ENCODE data around the gene IQSEC1.

Gene IQSEC1

DNA sequence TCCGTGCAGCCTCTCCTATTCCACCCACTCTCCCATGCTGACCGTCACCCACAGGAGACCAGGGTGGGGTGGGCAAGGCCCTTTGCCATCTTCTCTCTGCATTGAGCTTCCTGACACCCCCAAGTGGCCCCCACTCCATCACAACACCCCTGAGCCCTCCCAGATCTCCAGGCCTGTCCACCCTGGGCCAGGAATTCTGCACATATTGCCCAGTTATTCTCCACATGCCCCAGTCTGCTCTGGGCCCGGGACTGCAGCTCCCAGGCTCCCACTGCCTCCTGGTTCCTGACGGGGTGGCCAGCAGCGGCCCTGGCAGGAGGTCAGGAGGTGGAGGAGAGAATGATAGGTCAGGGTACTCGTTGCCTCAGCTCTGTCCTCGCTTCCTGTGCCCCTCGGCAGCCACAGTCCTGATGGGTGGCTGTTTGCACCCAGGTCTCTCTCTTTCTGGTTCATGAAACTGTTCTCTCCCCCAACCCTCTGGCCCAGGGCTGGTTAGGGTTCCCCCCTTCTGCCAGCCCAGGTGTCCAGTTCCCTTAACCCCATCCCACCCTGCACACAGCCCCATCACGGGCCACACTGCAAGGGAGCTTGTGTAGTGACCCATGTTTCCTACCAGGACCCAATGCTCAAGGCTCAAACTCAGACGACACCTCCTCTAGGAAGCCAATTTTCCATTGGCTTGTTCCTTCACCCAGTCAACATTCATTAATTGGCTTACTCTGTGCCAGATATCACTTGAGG lies 47.3 kb downstream of the IQSEC1 start:
- no peak for DNase-seq

GRCh38 chr3:13025090-13025489 lies 48.1 kb downstream of the IQSEC1 start:
- DNase-seq: no peak

- no peak for DNase-seq
These were observed 48.5 kb downstream of the IQSEC1 start for GRCh38 chr3:13024765-13025065.

DNA sequence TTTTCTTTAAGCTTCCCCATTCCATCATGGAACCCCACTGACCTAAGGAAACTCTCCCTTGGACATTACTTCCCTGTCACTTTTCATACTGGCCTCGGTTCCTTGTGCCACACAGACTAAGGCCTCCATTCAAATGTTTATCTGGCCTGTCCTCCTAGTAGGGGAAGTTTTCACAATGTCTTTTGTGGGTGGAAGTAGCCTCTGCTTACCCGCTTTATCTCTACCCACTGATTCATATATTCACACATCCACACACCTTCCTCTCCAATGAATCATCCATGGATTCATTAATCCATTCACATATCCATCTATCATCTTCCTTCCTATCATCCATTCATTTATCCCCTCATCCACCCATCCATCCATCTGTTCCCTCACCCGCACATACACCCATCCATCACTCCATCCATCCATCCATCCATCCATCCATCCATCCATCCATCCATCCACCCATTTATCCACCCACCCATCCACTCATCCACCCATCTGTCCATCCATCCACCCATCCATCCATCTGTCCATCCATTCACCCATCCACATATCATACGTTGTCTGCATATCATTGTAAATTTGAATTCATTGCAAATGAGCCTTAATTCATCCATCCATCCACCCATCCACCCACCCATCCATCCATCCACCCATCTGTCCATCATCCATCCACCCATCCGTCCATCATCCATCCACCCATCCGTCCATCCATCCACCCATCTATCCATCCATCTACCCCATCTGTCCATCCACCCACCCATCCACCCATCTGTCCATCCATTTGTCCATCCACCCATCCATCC lies 49.1 kb downstream of the IQSEC1 start:
- DNase-seq: no peak

DNA sequence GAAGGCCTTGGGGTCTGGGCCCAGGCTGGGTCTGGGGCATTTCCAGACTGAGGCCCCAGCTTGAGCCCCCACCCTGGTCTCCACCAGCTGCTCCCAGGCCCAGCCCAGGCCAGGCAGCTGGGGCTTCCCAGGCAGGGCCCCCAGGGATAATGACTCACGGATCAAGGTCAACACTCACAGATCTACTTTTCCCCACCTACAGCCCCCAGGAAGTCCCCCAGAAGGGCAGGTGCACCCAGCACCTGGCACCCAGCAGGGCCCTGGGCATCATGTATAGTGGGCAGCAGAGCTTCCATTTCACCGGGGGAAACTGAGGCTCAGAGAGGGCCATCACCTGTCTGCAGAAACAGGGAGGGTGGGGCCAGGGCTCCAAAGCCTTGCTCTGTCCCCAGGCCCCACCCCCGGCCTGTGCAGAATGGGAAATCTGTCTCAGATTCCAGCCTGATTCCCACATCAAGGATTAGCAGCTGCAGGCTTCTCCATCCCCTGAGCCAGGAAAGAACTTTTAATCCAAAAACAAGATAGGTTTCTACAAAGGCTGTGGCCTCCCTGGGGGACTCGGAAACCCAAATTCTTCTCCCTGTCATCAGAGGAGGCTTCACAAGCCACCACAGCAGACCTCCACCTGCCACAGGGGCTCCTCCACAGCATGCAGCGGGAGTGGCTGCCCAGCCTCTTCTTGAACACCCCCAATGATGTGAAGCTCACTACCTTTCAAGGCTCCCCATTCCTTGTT lies 49.8 kb downstream of the IQSEC1 start:
- DNase-seq: no peak

DNA sequence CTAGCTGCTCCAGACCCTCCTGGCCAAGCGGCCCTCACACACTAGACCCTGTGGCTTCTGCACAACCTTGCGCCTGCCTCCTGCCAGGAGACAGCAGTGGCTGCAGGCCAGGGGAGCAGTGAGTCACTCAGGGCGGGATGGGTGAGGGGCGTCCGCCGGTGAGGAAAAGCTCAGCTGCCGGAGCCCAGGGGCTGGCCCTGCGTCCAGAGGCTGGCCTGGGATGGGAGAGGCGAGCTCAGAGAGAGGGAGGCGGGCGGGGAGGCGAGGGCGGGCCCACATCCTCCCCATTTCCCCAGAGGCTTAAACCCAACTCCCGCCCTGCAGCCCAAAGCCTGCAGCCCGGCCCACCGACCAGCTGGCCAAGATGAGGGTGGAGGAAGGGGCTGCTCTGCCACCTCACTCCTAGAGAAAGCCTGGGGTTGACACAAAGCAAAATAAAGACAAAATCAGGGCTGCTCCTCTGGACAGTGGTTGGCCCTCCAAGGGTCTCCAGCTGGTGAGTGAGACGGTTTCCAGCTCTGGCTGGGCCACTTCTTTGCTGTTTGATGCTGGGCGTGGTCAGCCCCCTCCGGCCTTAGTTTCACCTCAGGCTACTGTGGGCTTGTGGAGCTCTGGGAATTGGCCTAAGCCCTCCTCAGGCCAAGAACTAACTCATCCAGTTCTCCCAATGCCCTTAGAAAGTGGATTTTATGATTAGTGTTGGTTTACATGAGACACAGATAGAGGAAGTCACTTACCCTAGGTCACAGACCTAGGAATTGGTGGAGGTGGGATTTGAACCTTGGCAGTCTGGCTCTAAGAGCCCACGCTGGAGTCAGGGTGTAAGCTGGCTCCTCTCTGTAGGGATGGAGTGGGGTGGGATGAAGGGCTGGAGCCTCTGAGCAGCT lies 50.6 kb downstream of the IQSEC1 start:
- DNase-seq: no peak

DNA sequence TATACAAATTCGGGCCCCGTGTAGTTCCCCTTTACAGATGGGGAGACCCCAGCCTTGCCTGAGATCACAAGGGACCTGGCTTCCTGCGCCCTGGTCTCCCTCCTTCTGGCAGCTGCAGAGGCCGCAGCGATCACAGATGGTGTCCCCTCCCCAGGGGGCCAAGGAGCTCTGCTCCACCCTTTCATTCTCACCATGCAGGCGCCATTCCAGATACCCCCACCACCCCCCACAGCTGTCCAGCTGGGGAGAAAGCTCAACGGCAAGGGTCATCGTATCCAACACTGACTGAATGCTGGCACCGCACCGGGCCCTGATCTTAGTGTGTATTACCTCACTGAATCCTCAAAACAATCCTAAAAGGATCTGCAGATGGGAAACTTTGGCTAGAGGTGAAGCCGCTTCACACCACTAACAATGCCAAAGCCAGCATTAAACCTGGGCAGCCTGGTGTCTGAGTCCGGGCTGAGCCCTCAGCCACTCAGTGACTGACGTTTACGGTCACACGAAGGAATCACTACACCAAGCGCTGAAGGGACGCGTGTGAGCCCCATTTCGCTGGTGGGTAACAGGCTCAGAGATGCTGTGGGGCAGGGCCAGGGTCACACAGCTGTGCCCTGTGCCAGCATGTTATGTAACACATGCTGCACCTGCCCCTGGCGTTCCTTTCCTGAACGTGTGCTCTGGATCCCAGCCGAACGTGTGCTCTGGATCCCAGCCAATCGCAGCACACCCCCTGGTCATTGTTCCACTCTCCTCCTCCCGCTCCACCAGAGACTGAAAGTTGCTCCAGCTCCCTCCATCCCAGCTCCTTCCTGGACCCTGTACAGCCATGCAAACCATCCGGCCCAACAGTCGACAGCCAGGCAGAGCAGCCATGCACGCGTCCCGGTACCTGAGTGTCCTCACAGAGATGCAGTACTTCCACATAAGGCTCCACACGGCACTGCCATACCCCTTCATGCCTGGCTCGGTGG lies 51.8 kb downstream of the IQSEC1 start:
- DNase-seq: no peak

- DNase-seq: no peak
These were observed 53.0 kb downstream of the IQSEC1 start for GRCh38 chr3:13020159-13020750.

DNA sequence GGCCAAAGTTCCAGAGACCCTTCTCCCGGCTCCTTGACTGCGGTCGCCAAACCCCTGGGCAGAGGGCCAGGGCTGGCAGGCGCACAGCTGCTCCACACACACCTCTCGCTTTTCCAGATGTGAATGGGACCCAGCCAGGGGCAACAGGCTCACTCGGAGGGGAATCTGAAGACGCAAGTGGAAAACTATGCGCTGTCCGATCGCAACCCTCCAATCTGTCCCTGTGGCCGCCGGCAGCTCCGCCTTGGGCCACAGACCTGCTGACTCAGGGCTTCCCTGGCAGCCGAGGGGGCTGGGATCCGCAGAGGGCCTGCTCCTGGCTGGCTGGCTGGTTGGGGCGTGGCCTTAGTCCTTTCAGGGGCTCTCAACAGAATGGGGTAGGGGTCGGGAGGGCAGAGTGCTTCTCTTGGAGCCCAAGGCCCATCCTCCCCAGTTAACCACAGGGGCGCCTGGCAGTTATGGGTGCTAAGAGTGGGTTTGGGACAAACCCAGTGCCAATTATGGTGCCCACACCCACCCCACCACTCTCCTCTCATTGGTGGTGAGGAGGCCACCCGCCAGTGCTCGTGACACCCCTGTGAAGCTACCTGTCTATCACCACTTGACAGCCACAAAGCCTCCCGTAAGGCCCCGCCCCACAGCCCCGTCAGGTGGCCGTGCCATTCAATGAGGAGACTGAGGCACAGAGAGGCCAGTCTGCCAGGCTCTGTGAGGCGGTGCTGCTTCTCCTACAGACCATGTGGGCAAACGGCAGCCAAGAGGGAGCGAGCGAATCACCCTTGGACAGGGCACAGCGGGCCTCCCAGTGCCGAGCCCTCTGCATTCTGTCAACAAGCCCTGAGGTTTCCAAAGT lies 53.8 kb downstream of the IQSEC1 start:
- no peak for DNase-seq

DNA sequence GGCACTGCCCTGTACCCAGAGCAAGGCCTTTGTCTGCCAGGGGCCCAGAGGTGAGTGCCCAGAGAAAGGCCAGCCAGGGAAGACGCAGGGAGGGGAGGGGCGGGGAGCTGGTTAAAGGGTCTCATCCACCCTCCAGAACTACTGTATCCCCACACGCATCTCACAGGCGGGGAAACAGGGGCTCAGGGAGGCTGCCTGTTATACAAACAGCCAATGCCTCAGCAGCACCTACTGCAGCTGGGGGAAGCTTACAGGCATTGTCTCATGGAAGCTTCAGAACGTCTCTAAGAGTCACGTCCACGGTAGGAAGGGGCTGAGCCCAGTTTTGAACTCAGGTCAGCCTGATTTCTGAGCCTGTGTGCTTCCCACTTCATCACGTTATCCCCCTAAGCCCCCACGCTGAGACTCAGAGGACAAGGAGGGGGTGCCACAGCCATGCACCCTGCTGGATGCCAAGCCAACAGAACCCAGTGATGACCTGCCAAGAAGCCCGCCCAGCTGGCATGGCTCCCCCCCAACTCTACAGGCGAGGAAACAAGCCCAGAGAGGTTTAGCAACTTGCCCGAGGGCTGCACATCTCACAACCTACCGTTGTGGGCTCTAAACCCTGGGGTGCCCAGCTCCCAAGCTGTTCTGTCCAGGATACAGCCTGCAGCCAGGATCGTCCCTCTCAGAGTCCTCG lies 54.5 kb downstream of the IQSEC1 start:
- no peak for DNase-seq

DNA sequence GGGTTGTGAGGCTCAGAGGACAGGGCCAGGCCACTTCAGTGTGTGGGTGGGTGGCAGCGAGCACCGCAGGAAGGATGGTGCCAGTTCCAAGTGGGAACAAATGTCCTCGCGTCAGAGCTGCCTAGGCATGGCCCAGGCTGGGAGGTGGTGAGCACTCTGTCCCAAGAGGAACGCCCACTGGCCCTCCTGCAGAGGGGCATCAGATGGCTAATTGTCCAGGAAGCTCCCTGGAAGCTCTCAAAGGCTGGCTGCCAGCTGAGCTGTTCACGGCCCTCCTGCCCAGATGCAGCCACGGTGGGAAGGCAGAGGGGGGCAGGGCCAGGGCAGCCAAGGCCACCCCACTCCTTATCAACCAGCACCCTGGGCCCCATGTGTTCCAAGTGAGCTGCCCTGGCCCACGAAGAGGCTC lies 55.2 kb downstream of the IQSEC1 start:
- no peak for DNase-seq

DNA sequence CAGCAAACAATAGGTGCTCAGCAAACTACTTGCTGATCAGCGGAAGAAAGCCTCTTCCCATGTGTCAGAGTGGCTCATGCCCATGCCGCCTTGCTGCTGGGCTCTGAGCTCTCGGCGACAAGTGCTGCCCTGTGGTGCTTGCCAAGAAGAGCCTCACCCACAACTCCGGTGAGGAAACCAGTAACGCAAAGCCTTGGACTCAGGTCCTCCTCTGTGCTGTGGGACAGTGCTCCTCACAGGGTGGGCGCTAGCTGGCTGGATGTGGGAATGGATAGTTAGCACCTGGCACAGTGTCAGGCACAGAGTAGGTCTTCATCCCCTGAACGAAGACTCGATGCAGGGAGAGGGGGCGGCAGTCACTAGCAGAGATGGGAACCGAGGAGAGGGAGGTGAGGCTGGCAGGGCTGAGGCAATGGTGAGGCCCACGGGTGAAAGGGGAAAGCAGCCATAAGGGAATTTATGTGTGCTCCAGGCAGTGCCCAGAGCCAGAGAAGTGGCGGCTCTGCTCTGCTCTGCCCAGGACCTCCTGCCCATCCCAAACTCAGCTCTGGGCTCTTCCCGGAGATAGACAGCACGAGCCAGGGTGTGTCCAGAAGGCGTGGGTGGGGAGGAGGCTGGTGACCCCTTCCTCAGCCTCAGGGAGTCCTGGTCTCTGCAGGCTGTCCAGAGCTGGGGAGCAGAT lies 55.7 kb downstream of the IQSEC1 start:
- no peak for DNase-seq

- no peak for DNase-seq
These were observed 56.4 kb downstream of the IQSEC1 start for GRCh38 chr3:13016721-13017255.

GRCh38 chr3:13016083-13016720 lies 57.0 kb downstream of the IQSEC1 start:
- peak; percentile 76 for DNase-seq

DNA sequence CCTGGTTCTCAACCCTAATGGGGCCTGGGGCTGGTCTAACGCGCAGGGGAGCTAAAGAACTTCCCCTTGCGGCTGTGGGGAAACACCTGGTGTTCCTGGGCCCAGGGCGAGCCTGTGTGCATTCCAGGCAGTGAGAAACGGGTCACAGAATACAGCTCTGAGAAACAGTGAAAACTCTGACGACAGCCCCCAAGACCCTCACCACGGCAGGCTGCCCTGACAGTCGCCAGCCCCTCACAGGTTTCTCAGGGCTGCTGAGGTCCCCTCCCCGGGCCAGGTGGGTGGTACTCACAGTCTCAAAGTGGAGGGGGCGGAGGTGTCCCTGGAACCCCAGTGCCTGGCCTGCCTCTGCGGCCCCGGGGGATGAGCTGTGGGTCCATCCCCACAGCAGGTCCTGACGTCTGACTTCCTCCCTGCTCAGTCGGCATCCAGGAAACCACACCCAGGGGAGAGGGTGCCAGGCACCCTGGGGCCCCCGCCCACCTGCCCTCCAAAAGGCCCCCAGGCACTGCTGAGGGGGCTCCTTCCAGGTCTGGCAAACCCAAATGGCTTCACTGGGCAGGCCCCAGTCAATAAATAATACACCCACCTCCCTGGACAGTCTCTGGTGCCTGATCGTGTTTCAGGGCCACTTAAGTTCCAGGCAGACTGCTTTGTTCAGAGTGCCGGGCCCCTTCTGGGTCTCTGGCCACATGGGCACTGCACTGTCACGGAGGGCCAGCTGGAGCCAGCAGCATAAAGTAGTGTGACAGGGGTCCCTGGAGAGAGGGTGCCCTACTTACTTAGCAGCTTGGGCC lies 57.7 kb downstream of the IQSEC1 start:
- peak; percentile 85 for DNase-seq

GRCh38 chr3:13014755-13015285 lies 58.4 kb downstream of the IQSEC1 start:
- no peak for DNase-seq

All from CD4-positive, alpha-beta T cell treated with Interleukin-10 for 1 hour (primary cell).